HG03135 (cell line): ENCODE results near the gene MXI1.
"Not testable (repeated sequence)": the region's sequence is repeated elsewhere in the genome, so short reads cannot be mapped to it uniquely, and the experiment has no call there.

Experiments
- ATAC-seq: cut with Tn5 transposase; IDR thresholded peaks from one replicate; pipeline ENCODE4 v1.9.1; 2021; ENCODE audit warnings: mild to moderate bottlenecking, moderate library complexity; ENCODE audit not compliant: unreplicated experiment

Gene MXI1

GRCh38 chr10:110311357-110311949 lies 104.0 kb downstream of the MXI1 start:
- ATAC-seq = no peak

GRCh38 chr10:110312206-110312605 lies 104.8 kb downstream of the MXI1 start:
- ATAC-seq = no peak

GRCh38 chr10:110313674-110314073 lies 106.3 kb downstream of the MXI1 start:
- ATAC-seq = no peak

GRCh38 chr10:110317866-110318850 lies 110.8 kb downstream of the MXI1 start:
- ATAC-seq = no peak

GRCh38 chr10:110321869-110322620 lies 114.6 kb downstream of the MXI1 start:
- no peak for ATAC-seq

GRCh38 chr10:110323503-110323902 lies 116.1 kb downstream of the MXI1 start:
- ATAC-seq = no peak

GRCh38 chr10:110324201-110324804 lies 116.9 kb downstream of the MXI1 start:
- no peak for ATAC-seq

GRCh38 chr10:110324805-110325280 lies 117.4 kb downstream of the MXI1 start:
- ATAC-seq = no peak

GRCh38 chr10:110326351-110327032 lies 119.1 kb downstream of the MXI1 start:
- ATAC-seq = no peak

GRCh38 chr10:110327262-110327914 lies 120.0 kb downstream of the MXI1 start:
- no peak for ATAC-seq

- no peak for ATAC-seq
These were observed 123.3 kb downstream of the MXI1 start for GRCh38 chr10:110330675-110331074.

- ATAC-seq = not testable (repeated sequence)
These were observed 123.9 kb downstream of the MXI1 start for GRCh38 chr10:110331226-110331795.

GRCh38 chr10:110334061-110334656 lies 126.8 kb downstream of the MXI1 start:
- no peak for ATAC-seq

- ATAC-seq = no peak
These were observed 128.1 kb downstream of the MXI1 start for GRCh38 chr10:110335314-110336064.

GRCh38 chr10:110336111-110336721 lies 128.8 kb downstream of the MXI1 start:
- ATAC-seq = no peak
